ENCODE measurements around the gene AQP1. TPM values are rescaled to one million over a fixed set of nuclear protein-coding genes. Genes with fewer than 3 reads are reported as not detected.

Gene AQP1
- total and polyA plus RNA-seq, 11 donors, result 113 to 420 (median 210) TPM

DNA sequence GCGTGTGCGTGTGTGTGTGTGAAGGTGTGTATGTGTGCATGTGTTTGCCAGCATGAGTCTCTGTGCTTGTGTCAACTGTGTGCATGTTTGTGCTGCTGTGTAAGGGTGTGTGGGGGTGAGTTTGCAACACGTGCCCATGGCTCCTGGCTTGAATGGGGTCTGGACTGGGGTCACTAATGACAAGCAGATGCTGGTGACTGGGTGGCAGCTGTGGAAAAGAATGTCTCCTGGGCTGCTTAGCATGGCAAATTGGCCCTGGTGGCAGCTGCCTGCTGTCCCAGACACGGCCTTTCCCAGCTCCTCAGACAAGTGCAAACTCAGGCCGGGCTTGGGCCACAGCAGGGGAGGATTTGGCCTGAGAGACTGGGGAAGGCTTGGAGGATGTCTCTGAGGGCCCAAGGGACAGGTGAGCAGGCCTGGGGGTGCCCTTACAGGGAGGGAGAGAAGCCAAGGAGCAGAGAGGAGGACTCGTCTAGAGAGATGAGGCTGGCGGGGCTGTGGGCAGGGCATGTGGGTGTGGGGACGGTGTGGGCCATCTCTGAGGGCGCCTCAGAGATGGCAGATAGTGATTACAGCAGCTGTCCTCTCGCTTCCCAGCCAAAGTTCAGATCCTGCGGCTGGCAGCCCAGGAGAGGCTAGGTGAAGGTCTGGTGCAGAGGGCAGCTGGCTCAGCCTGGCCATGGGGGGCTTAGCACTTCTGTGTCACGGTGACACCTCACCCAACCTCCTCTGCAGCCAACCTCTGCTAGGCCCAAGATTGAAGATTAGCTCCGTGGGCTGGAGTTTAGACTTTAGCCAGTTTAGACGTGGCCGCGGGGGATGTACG is 1.5 kb downstream of the AQP1 start:
- H3K4me1 ChIP-seq, result peaks cover 8 to 98% (median 68%) of the 10 kb centered on the region in 12 donors
- DNase-seq, result peak in 1 of 5 donors; percentile 56

GRCh38 chr7:30913821-30914515 is 2.3 kb downstream of the AQP1 start:
- Histone ChIP-seq H3K27me3 (no peaks in the 10 kb centered on the region), H3K4me3 (peak overlapping the region; percentile 12 to 82 (median 60)), H3K9me3 (no peaks in the 10 kb centered on the region), H3K27ac (peak overlapping the region; percentile 73 to 94 (median 82)), H3K36me3 (no peaks in the 10 kb centered on the region), H3K4me1 (peaks cover 8 to 99% (median 73%) of the 10 kb centered on the region in 12 donors)
- 55 to 68% (median 60%) methylated on average over 13 to 16 of the region's 16 CpGs for WGBS, 4 donors
- intact Hi-C loops (cut with DNase I), result loop anchor here in 4 of 10 donors (5.0 to 10.0 kb wide), 2 partner anchors 97 to 99 kb away; no protein-coding TSS in a partner anchor
- no peak for ATAC-seq
- no peak for TF ChIP-seq POLR2A (IDR thresholded peaks at IDR 0.05)
- TF ChIP-seq, protein P1, sequence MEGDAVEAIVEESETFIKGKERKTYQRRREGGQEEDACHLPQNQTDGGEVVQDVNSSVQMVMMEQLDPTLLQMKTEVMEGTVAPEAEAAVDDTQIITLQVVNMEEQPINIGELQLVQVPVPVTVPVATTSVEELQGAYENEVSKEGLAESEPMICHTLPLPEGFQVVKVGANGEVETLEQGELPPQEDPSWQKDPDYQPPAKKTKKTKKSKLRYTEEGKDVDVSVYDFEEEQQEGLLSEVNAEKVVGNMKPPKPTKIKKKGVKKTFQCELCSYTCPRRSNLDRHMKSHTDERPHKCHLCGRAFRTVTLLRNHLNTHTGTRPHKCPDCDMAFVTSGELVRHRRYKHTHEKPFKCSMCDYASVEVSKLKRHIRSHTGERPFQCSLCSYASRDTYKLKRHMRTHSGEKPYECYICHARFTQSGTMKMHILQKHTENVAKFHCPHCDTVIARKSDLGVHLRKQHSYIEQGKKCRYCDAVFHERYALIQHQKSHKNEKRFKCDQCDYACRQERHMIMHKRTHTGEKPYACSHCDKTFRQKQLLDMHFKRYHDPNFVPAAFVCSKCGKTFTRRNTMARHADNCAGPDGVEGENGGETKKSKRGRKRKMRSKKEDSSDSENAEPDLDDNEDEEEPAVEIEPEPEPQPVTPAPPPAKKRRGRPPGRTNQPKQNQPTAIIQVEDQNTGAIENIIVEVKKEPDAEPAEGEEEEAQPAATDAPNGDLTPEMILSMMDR (IDR thresholded peaks at IDR 0.05), result peak in 2 of 12 donors; percentile 8 to 9
- DNase-seq, result peak in 1 of 5 donors; percentile 45

More for the DNA sequence above, 1.5 kb downstream of the AQP1 start:
- intact Hi-C loops (cut with DNase I), result loop anchor here in 4 of 10 donors (5.0 to 10.0 kb wide), 2 partner anchors 96 to 98 kb away; no protein-coding TSS in a partner anchor
- H3K4me3 ChIP-seq, result peak overlapping the region; percentile 12 to 82 (median 60)
- no peak for ATAC-seq
- no peaks in the 10 kb centered on the region for H3K36me3 ChIP-seq
- no peak for TF ChIP-seq POLR2A (IDR thresholded peaks at IDR 0.05)
- TF ChIP-seq, protein P1 (IDR thresholded peaks at IDR 0.05), result no peak
- H3K9me3 ChIP-seq, result no peaks in the 10 kb centered on the region
- H3K27me3 ChIP-seq, result no peaks in the 10 kb centered on the region
- H3K27ac ChIP-seq, result peak overlapping the region; percentile 73 to 94 (median 82)
- 36 to 48% (median 45%) methylated on average over 17 of the region's 17 CpGs for WGBS, 4 donors

DNA sequence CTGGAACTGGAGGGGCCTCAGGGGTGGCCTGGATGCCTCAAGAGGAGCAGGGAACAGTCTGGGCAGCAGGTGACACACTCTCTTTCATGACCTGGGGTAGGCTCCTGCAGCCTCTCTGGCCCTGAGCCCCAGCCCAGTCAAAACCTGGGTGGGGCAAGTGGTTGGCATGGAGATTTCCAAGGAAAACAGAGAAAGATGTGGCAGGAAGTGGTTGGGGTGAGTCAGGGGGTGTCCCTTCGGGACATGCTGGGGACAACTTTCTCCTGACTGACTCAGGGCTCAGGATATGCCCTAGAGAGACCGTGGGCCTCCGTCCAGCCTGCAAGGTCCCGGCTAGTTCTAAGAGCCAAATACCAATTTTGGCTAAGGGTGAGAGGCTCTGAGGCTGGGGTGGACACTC is 2.9 kb downstream of the AQP1 start:
- Histone ChIP-seq H3K4me3 (peak overlapping the region; percentile 12 to 82 (median 60)), H3K9me3 (no peaks in the 10 kb centered on the region), H3K36me3 (no peaks in the 10 kb centered on the region), H3K4me1 (peaks cover 9 to 100% (median 75%) of the 10 kb centered on the region in 12 donors), H3K27ac (peak overlapping the region; percentile 7 to 94 (median 82)), H3K27me3 (no peaks in the 10 kb centered on the region)
- DNase-seq (peak in 2 of 5 donors; percentile 59 to 63), ATAC-seq (peak in 3 of 4 donors; percentile 16 to 21 (median 18))
- intact Hi-C loops (cut with DNase I), result loop anchor here in 4 of 10 donors (5.0 to 10.0 kb wide), 2 partner anchors 97 to 100 kb away; no protein-coding TSS in a partner anchor
- TF ChIP-seq POLR2A (IDR thresholded peaks at IDR 0.05), result no peak
- TF ChIP-seq, protein P1 (IDR thresholded peaks at IDR 0.05), result no peak
- 22 to 29% (median 26%) methylated on average over 1 to 4 of the region's 4 CpGs for WGBS, 4 donors
